B cell (primary cell): ENCODE data around the gene FRMD4A. TPM values are rescaled to one million over a fixed set of nuclear protein-coding genes. Genes with fewer than 3 reads are reported as not detected.

Source experiments
- ATAC-seq: fragments of 200-7000 bp; cut with Tn5 transposase; one replicate; pipeline ENCODE4 v1.10.0; 2021; ENCODE audit warnings: low read depth, mild to moderate bottlenecking, moderate number of reproducible peaks, moderate library complexity
- CTCF ChIA-PET: fragments of 350-600 bp; sonication (Branson Sonifier 250); formaldehyde crosslinking; loops from one replicate; lab custom pipeline; 2021; ENCODE audit warnings: antibody characterized with exemption, inconsistent platforms; lab: Charles Lee
- POLR2A ChIA-PET: fragments of 350-600 bp; sonication (Branson Sonifier 250); formaldehyde crosslinking; loops from one replicate; lab custom pipeline; 2021; ENCODE audit warnings: antibody characterized with exemption; lab: Charles Lee
- DNase-seq: peaks from one replicate; pipeline ENCODE4 v3.0.0; 2013
- H2AFZ ChIP-seq: 2 replicates; pipeline ENCODE4 v1.6.1; 2012; ENCODE audit warnings: mild to moderate bottlenecking, low read depth, low read length; ENCODE audit not compliant: insufficient read depth, poor library complexity, severe bottlenecking
- H3K27ac ChIP-seq, 2 donors: 1 replicate in 1 of 2; 2 replicates in 1 of 2; pipeline ENCODE4 v1.5.1; 2012 to 2013; ENCODE audit warnings: low read length in 2 of 2, mild to moderate bottlenecking in 2 of 2, moderate library complexity in 1 of 2
- H3K27me3 ChIP-seq, 4 experiments: fragments of 200-600 bp in 1 of 4; sonication (generic) in 1 of 4; replicated peaks in 1 of 4; 1 replicate in 2 of 4; 2 replicates in 2 of 4; pipeline versions ENCODE4 v1.6.1 to v1.7.0; 2013 to 2016; ENCODE audit warnings: low read length in 3 of 4, mild to moderate bottlenecking in 2 of 4, mixed read lengths in 1 of 4, moderate library complexity in 1 of 4; ENCODE audit not compliant: insufficient read depth in 4 of 4, control insufficient read depth in 3 of 4; ENCODE audit errors: control extremely low read depth in 1 of 4
- H3K36me3 ChIP-seq, 2 experiments: replicated peaks in 1 of 2; 1 replicate in 1 of 2; 2 replicates in 1 of 2; pipeline versions ENCODE4 v1.6.1 to v1.7.1; 2013; ENCODE audit warnings: low read length in 1 of 2; ENCODE audit not compliant: insufficient read depth in 2 of 2, control insufficient read depth in 1 of 2; ENCODE audit errors: control extremely low read depth in 1 of 2, extremely low read depth in 1 of 2
- H3K4me1 ChIP-seq, 2 donors: fragments of 200-600 bp in 1 of 2; sonication (generic) in 1 of 2; 1 replicate in 1 of 2; 2 replicates in 1 of 2; pipeline versions ENCODE4 v1.5.1 to v1.6.1; 2013 to 2017; ENCODE audit warnings: low read length in 2 of 2; ENCODE audit not compliant: control insufficient read depth in 2 of 2, insufficient read depth in 2 of 2
- H3K4me2 ChIP-seq: replicated peaks from 2 replicates; pipeline ENCODE3; 2012; ENCODE audit warnings: mild to moderate bottlenecking, low read depth, low read length; ENCODE audit not compliant: poor library complexity, severe bottlenecking
- H3K4me3 ChIP-seq, 5 experiments: fragments of 200-600 bp in 1 of 5; sonication (generic) in 1 of 5; 1 replicate in 3 of 5; 2 replicates in 2 of 5; pipeline versions ENCODE4 v1.5.1 to v1.7.0; 2011 to 2016; ENCODE audit warnings: low read length in 4 of 5, mild to moderate bottlenecking in 4 of 5, low read depth in 2 of 5, control low read depth in 1 of 5, moderate library complexity in 1 of 5; ENCODE audit not compliant: insufficient read depth in 1 of 5; ENCODE audit errors: control extremely low read depth in 1 of 5, extremely low read depth in 1 of 5
- H3K79me2 ChIP-seq: fragments of 200-600 bp; sonication (generic); one replicate; pipeline ENCODE4 v1.6.0; 2016; ENCODE audit warnings: low read length; ENCODE audit not compliant: control insufficient read depth, insufficient read depth
- H3K9ac ChIP-seq: fragments of 200-600 bp; sonication (generic); 2 replicates; pipeline ENCODE4 v1.6.1; 2017; ENCODE audit warnings: mild to moderate bottlenecking, low read length, moderate library complexity
- H3K9me3 ChIP-seq, 3 donors: one replicate each; pipeline versions ENCODE4 v1.6.1 to v1.7.1; 2013; ENCODE audit warnings: low read length in 2 of 3; ENCODE audit not compliant: control insufficient read depth in 2 of 3, insufficient read depth in 1 of 3; ENCODE audit errors: control extremely low read depth in 1 of 3
- H4K20me1 ChIP-seq: 2 replicates; pipeline ENCODE4 v1.6.0; 2012; ENCODE audit warnings: mild to moderate bottlenecking, low read length; ENCODE audit not compliant: insufficient read depth, control insufficient read depth, poor library complexity, severe bottlenecking
- H3K27ac Mint-ChIP-seq: one replicate; pipeline ENCODE4 v1.8.0; 2021; ENCODE audit warnings: mixed read lengths
- H3K27me3 Mint-ChIP-seq: one replicate; pipeline ENCODE4 v1.8.0; 2021; ENCODE audit warnings: mixed read lengths
- H3K4me1 Mint-ChIP-seq: one replicate; pipeline ENCODE4 v1.8.0; 2021; ENCODE audit warnings: mixed read lengths
- H3K4me3 Mint-ChIP-seq: one replicate; pipeline ENCODE4 v1.8.0; 2021; ENCODE audit warnings: mixed read lengths
- H3K9me3 Mint-ChIP-seq: one replicate; pipeline ENCODE4 v1.8.0; 2022; ENCODE audit warnings: mixed read lengths; ENCODE audit not compliant: insufficient read depth
- EZH2 ChIP-seq: IDR thresholded peaks from 2 replicates; pipeline ENCODE4 v1.6.1; 2012; ENCODE audit warnings: borderline replicate concordance, low read depth, mild to moderate bottlenecking, moderate library complexity, low read length; ENCODE audit not compliant: insufficient read depth, poor library complexity, severe bottlenecking
- WGBS: methylation state at CpG from one replicate; pipeline ENCODE4 v1.1.5; 2013; ENCODE audit warnings: missing lambda C conversion rate; ENCODE audit not compliant: insufficient coverage; 5-methylcytosine and 5-hydroxymethylcytosine counted together
- intact Hi-C: fragments of 100-400 bp; cut with micrococcal nuclease; formaldehyde crosslinking; loops from one replicate; pipeline ENCODE4 v1.10.0; 2022
- polyA plus RNA-seq: library from polyadenylated mRNA; depleted of rRNA; stranded (reverse); fragments of >200 nt; gene quantifications from 2 replicates; pipeline ENCODE4 v1.2.3, GENCODE V29; 2012
- total RNA-seq, 2 donors: library from RNA; stranded (reverse); fragments of 120-200 nt in 1 of 2; gene quantifications; 1 replicate in 1 of 2; 2 replicates in 1 of 2; pipeline versions ENCODE4 v1.2.3 to v1.2.4, GENCODE V29; 2013 to 2022
- TF ChIP-seq, protein P1 (sequence below): fragments of 200-600 bp; IDR thresholded peaks from one replicate; pipeline ENCODE4 v1.8.0; 2022; ENCODE audit warnings: antibody characterized with exemption, mild to moderate bottlenecking

FRMD4A gene
- total and polyA plus RNA-seq, 2 donors (not counting 1 experiment from before 2014, with no cell fraction given), result 0.76 to 3.4 TPM

DNA sequence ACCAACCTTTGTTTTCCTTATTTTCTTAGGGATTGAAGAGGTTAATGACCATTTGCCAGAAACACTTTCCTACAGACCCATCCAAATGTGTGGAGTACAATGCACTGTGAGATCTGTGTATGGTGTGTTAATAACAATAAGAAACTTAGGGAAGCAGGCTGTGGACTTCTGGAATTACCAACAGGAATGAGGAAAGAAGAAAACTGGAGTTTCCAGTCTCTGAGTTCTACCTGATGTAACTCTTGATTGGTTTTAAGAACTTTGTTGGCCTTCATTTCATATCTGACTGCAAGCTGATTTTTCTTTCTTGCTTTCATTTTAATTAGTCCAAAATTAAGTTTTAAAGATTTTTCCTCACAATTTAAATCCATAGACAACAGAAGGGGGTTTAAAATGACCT is 700.5 kb downstream of the FRMD4A start:
- H3K4me3 Mint-ChIP-seq, result no peak overlapping the region
- no peak overlapping the region for H3K27ac Mint-ChIP-seq
- no peak for ATAC-seq
- Histone ChIP-seq H3K4me3 (no peak overlapping the region), H3K9ac (no peak overlapping the region), H3K27ac (no peak overlapping the region), H3K27me3 (no peaks in the 10 kb centered on the region), H3K79me2 (no peaks in the 10 kb centered on the region), H4K20me1 (no peaks in the 10 kb centered on the region), H3K36me3 (peaks cover 12 to 16% of the 10 kb centered on the region in 2 experiments), H3K4me1 (no peaks in the 10 kb centered on the region), H3K4me2 (no peak overlapping the region), H3K9me3 (no peaks in the 10 kb centered on the region), H2AFZ (no peak overlapping the region)
- CTCF ChIA-PET, result no interaction called here
- peaks cover 8% of the 10 kb centered on the region for H3K4me1 Mint-ChIP-seq
- intact Hi-C loops, result no loop called here
- POLR2A ChIA-PET, result no interaction called here
- no peaks in the 10 kb centered on the region for H3K9me3 Mint-ChIP-seq
- H3K27me3 Mint-ChIP-seq, result no peaks in the 10 kb centered on the region
- TF ChIP-seq EZH2, result no peak
- TF ChIP-seq, protein P1, sequence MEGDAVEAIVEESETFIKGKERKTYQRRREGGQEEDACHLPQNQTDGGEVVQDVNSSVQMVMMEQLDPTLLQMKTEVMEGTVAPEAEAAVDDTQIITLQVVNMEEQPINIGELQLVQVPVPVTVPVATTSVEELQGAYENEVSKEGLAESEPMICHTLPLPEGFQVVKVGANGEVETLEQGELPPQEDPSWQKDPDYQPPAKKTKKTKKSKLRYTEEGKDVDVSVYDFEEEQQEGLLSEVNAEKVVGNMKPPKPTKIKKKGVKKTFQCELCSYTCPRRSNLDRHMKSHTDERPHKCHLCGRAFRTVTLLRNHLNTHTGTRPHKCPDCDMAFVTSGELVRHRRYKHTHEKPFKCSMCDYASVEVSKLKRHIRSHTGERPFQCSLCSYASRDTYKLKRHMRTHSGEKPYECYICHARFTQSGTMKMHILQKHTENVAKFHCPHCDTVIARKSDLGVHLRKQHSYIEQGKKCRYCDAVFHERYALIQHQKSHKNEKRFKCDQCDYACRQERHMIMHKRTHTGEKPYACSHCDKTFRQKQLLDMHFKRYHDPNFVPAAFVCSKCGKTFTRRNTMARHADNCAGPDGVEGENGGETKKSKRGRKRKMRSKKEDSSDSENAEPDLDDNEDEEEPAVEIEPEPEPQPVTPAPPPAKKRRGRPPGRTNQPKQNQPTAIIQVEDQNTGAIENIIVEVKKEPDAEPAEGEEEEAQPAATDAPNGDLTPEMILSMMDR, result no peak
- DNase-seq, result no peak

DNA sequence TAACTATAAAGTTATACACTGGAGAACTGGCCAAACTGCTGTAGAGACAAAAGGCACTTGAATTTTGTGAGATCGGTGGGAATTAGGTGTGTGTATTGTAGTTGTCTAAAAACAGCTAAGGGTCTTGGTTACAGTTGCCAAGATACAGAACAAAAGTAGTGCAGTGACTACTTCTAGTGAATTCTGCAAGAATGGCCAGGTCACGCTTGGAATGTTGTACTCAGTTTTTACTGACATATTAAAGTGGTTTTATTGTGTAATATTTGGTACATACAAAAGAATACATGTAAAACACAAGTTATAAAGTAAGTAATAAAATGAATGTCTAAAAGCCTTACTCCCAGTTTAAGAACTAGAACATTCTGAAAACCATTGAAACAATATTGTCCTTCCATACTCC is 701.6 kb downstream of the FRMD4A start:
- no peaks in the 10 kb centered on the region for H3K27me3 Mint-ChIP-seq
- WGBS, result 91% methylated on average over 1 of the region's 2 CpGs
- no peak overlapping the region for H3K9ac ChIP-seq
- peaks cover 15 to 18% of the 10 kb centered on the region in 2 experiments for H3K36me3 ChIP-seq
- H3K9me3 Mint-ChIP-seq, result no peaks in the 10 kb centered on the region
- no peak overlapping the region for H3K27ac ChIP-seq
- DNase-seq (no peak), ATAC-seq (no peak)
- TF ChIP-seq EZH2, result no peak
- TF ChIP-seq, protein P1, result no peak
- POLR2A ChIA-PET, result no interaction called here
- H3K4me1 Mint-ChIP-seq, result peaks cover 8% of the 10 kb centered on the region
- no peaks in the 10 kb centered on the region for H3K79me2 ChIP-seq
- CTCF ChIA-PET, result no interaction called here
- H3K4me1 ChIP-seq, result no peaks in the 10 kb centered on the region
- no peak overlapping the region for H2AFZ ChIP-seq
- no peak overlapping the region for H3K4me3 Mint-ChIP-seq
- H3K4me2 ChIP-seq, result no peak overlapping the region
- no peak overlapping the region for H3K27ac Mint-ChIP-seq
- no peaks in the 10 kb centered on the region for H4K20me1 ChIP-seq
- no peak overlapping the region for H3K4me3 ChIP-seq
- intact Hi-C loops, result no loop called here
- H3K27me3 ChIP-seq, result no peaks in the 10 kb centered on the region
- H3K9me3 ChIP-seq, result no peaks in the 10 kb centered on the region
